OCI-LY7 (cell line): Measurements from ENCODE around the gene STK4.

Experiments used
- EZH2phosphoT487 ChIP-seq: fragments of 200-600 bp; sonication (generic); IDR thresholded peaks from 2 replicates; pipeline ENCODE4 v1.6.1; 2018; ENCODE audit warnings: low read depth, borderline replicate concordance, mild to moderate bottlenecking, mixed run types, antibody characterized with exemption, low read length, moderate library complexity, mixed read lengths
- TF ChIP-seq, protein P1 (sequence below): fragments of 200-600 bp; sonication (generic); conservative IDR thresholded peaks from 2 replicates; pipeline ENCODE4 v1.5.1; 2014; ENCODE audit warnings: mild to moderate bottlenecking, antibody characterized with exemption, low read length, moderate library complexity, mixed read lengths

DNA sequence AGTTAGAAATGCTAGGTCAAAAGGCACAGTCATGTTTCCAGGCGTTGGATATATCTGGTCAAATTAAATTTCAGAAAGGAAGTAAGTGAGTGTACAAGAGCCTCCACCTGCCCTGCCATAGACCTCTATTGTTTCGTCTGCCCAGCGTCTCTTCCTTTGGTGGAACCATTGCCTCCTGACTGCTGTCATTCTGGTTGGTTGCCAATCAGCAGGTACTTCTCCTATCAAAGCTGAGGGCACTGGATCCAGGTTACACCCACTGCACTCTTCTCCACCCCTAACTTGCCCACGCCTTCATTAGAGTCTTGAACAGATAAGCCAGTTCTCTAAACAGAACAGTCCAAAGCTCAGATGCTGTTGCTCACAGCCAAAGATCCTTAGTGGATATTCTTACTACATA, 151.3 kb downstream of the STK4 start:
- TF ChIP-seq, protein P1, sequence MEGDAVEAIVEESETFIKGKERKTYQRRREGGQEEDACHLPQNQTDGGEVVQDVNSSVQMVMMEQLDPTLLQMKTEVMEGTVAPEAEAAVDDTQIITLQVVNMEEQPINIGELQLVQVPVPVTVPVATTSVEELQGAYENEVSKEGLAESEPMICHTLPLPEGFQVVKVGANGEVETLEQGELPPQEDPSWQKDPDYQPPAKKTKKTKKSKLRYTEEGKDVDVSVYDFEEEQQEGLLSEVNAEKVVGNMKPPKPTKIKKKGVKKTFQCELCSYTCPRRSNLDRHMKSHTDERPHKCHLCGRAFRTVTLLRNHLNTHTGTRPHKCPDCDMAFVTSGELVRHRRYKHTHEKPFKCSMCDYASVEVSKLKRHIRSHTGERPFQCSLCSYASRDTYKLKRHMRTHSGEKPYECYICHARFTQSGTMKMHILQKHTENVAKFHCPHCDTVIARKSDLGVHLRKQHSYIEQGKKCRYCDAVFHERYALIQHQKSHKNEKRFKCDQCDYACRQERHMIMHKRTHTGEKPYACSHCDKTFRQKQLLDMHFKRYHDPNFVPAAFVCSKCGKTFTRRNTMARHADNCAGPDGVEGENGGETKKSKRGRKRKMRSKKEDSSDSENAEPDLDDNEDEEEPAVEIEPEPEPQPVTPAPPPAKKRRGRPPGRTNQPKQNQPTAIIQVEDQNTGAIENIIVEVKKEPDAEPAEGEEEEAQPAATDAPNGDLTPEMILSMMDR: no peak
- TF ChIP-seq EZH2phosphoT487: no peak
